Measurements from ENCODE around the gene UROS. TPM values are rescaled to one million over a fixed set of nuclear protein-coding genes. Genes with fewer than 3 reads are reported as not detected.

UROS gene
- total and polyA plus RNA-seq, 2 donors (not counting 1 experiment from before 2014, with no cell fraction given): 54.4 to 60.4 TPM

GRCh38 chr10:125838802-125839575 lies 15.9 kb upstream of the UROS start:
- H3K9ac ChIP-seq (ENCODE audit: insufficient read depth, low read length): no peak overlapping the region
- no peak overlapping the region for H3K4me2 ChIP-seq (ENCODE audit: extremely low read depth, insufficient read depth, low read length)
- no peak for DNase-seq (ENCODE audit: low read depth in 2 of 2)
- no peak for TF ChIP-seq CTCF (conservative IDR thresholded peaks at IDR 0.05 in 1 of 2, IDR thresholded peaks at IDR 0.05 in 1 of 2; ENCODE audit: low read depth in 1 of 2, low read length in 2 of 2)
- no peak for TF ChIP-seq EZH2 (IDR thresholded peaks at IDR 0.05; ENCODE audit: low read length, missing control alignments)
- H3K27ac ChIP-seq (ENCODE audit: insufficient read depth, low read length): no peak overlapping the region
- H3K4me1 ChIP-seq (ENCODE audit: control insufficient read depth, extremely low read depth, insufficient read depth, low read length): no peaks in the 10 kb centered on the region
- H3K27me3 ChIP-seq (ENCODE audit: control insufficient read depth, insufficient read depth, low read length): no peaks in the 10 kb centered on the region
- H3K4me3 ChIP-seq (replicated peaks in 1 of 4; ENCODE audit: control extremely low read depth in 1 of 4, insufficient read depth in 1 of 4, low read depth in 3 of 4, low read length in 4 of 4): no peak overlapping the region
- H3K9me3 ChIP-seq (ENCODE audit: control insufficient read depth, insufficient read depth, low read depth, low read length): no peaks in the 10 kb centered on the region
- no peak overlapping the region for H2AFZ ChIP-seq (ENCODE audit: low read length)
- peaks cover 16% of the 10 kb centered on the region for H3K36me3 ChIP-seq (ENCODE audit: control insufficient read depth, insufficient read depth, low read length)
- no peaks in the 10 kb centered on the region for H4K20me1 ChIP-seq (ENCODE audit: control insufficient read depth, extremely low read depth, insufficient read depth, low read length)
- H3K79me2 ChIP-seq (ENCODE audit: control insufficient read depth, insufficient read depth, low read length): no peaks in the 10 kb centered on the region

- Histone ChIP-seq H3K36me3 (ENCODE audit: control insufficient read depth, insufficient read depth, low read length) (peaks cover 16% of the 10 kb centered on the region), H2AFZ (ENCODE audit: low read length) (no peak overlapping the region), H3K4me1 (ENCODE audit: control insufficient read depth, extremely low read depth, insufficient read depth, low read length) (no peaks in the 10 kb centered on the region), H3K27me3 (ENCODE audit: control insufficient read depth, insufficient read depth, low read length) (no peaks in the 10 kb centered on the region), H3K9me3 (ENCODE audit: control insufficient read depth, insufficient read depth, low read depth, low read length) (no peaks in the 10 kb centered on the region), H4K20me1 (ENCODE audit: control insufficient read depth, extremely low read depth, insufficient read depth, low read length) (no peaks in the 10 kb centered on the region), H3K79me2 (ENCODE audit: control insufficient read depth, insufficient read depth, low read length) (no peaks in the 10 kb centered on the region), H3K4me3 (replicated peaks in 1 of 4; ENCODE audit: control extremely low read depth in 1 of 4, insufficient read depth in 1 of 4, low read depth in 3 of 4, low read length in 4 of 4) (no peak overlapping the region), H3K27ac (ENCODE audit: insufficient read depth, low read length) (no peak overlapping the region), H3K4me2 (ENCODE audit: extremely low read depth, insufficient read depth, low read length) (no peak overlapping the region), H3K9ac (ENCODE audit: insufficient read depth, low read length) (no peak overlapping the region)
- no peak for DNase-seq (ENCODE audit: low read depth in 2 of 2)
- no peak for TF ChIP-seq EZH2 (IDR thresholded peaks at IDR 0.05; ENCODE audit: low read length, missing control alignments)
- TF ChIP-seq CTCF (conservative IDR thresholded peaks at IDR 0.05 in 1 of 2, IDR thresholded peaks at IDR 0.05 in 1 of 2; ENCODE audit: low read depth in 1 of 2, low read length in 2 of 2): no peak
Observed at GRCh38 chr10:125836746-125837145, 13.7 kb upstream of the UROS start.

GRCh38 chr10:125828311-125828710 lies 5.3 kb upstream of the UROS start:
- no peak for DNase-seq (ENCODE audit: low read depth in 2 of 2)
- Histone ChIP-seq H3K27ac (ENCODE audit: insufficient read depth, low read length) (no peak overlapping the region), H3K4me1 (ENCODE audit: control insufficient read depth, extremely low read depth, insufficient read depth, low read length) (peaks cover 8% of the 10 kb centered on the region), H3K9me3 (ENCODE audit: control insufficient read depth, insufficient read depth, low read depth, low read length) (no peaks in the 10 kb centered on the region), H2AFZ (ENCODE audit: low read length) (no peak overlapping the region), H3K36me3 (ENCODE audit: control insufficient read depth, insufficient read depth, low read length) (peaks cover 13% of the 10 kb centered on the region), H3K27me3 (ENCODE audit: control insufficient read depth, insufficient read depth, low read length) (no peaks in the 10 kb centered on the region), H4K20me1 (ENCODE audit: control insufficient read depth, extremely low read depth, insufficient read depth, low read length) (no peaks in the 10 kb centered on the region), H3K4me2 (ENCODE audit: extremely low read depth, insufficient read depth, low read length) (no peak overlapping the region), H3K9ac (ENCODE audit: insufficient read depth, low read length) (no peak overlapping the region), H3K4me3 (replicated peaks in 1 of 4; ENCODE audit: control extremely low read depth in 1 of 4, insufficient read depth in 1 of 4, low read depth in 3 of 4, low read length in 4 of 4) (no peak overlapping the region), H3K79me2 (ENCODE audit: control insufficient read depth, insufficient read depth, low read length) (peaks cover 37% of the 10 kb centered on the region)
- TF ChIP-seq EZH2 (IDR thresholded peaks at IDR 0.05; ENCODE audit: low read length, missing control alignments) (no peak), CTCF (conservative IDR thresholded peaks at IDR 0.05 in 1 of 2, IDR thresholded peaks at IDR 0.05 in 1 of 2; ENCODE audit: low read depth in 1 of 2, low read length in 2 of 2) (no peak)

Data from fibroblast of lung (primary cell).